NB4 (cell line): ENCODE measurements around the gene MME.

ENCODE experiments used
- DNase-seq: peaks from one replicate; pipeline ENCODE4 v3.0.0; 2010; ENCODE audit warnings: low read depth
- H3K4me3 ChIP-seq: one replicate; pipeline ENCODE4 v1.5.1; 2011; ENCODE audit warnings: mild to moderate bottlenecking, low read depth, low read length, moderate library complexity
- CTCF ChIP-seq: IDR thresholded peaks from one replicate; pipeline ENCODE4 v1.5.1; 2012; ENCODE audit warnings: low read depth, low read length
- MAX ChIP-seq: IDR thresholded peaks from 2 replicates; pipeline ENCODE4 v1.6.1; 2011; ENCODE audit warnings: low read depth, low read length
- MYC ChIP-seq: IDR thresholded peaks from 2 replicates; pipeline ENCODE4 v1.6.1; 2011; ENCODE audit warnings: low read depth, low read length
- POLR2A ChIP-seq: IDR thresholded peaks from 2 replicates; pipeline ENCODE4 v1.6.1; 2011; ENCODE audit warnings: mild to moderate bottlenecking; ENCODE audit not compliant: insufficient read length; ENCODE audit errors: extremely low read depth

MME gene

GRCh38 chr3:155070932-155071387, 9.2 kb upstream of the MME start:
- no peak for DNase-seq
- no peak for TF ChIP-seq CTCF
- no peak for TF ChIP-seq POLR2A
- TF ChIP-seq MAX = no peak
- no peak for TF ChIP-seq MYC

GRCh38 chr3:155075200-155075599, 4.9 kb upstream of the MME start:
- no peak overlapping the region for H3K4me3 ChIP-seq
- no peak for DNase-seq
- TF ChIP-seq MAX (no peak), MYC (no peak), POLR2A (no peak), CTCF (no peak)

More at GRCh38 chr3:155070932-155071387, 9.2 kb upstream of the MME start:
- H3K4me3 ChIP-seq = no peak overlapping the region

GRCh38 chr3:155076888-155077287, 3.2 kb upstream of the MME start:
- no peak overlapping the region for H3K4me3 ChIP-seq
- DNase-seq = no peak
- TF ChIP-seq MYC = no peak
- no peak for TF ChIP-seq CTCF
- TF ChIP-seq MAX = no peak
- TF ChIP-seq POLR2A = no peak

GRCh38 chr3:155078711-155079467, 1.2 kb upstream of the MME start:
- no peak overlapping the region for H3K4me3 ChIP-seq
- TF ChIP-seq POLR2A (no peak), MAX (no peak), MYC (no peak), CTCF (no peak)
- no peak for DNase-seq

GRCh38 chr3:155079468-155079745, 712 bp upstream of the MME start:
- TF ChIP-seq MYC (no peak), MAX (no peak), POLR2A (no peak), CTCF (no peak)
- no peak for DNase-seq
- no peak overlapping the region for H3K4me3 ChIP-seq

GRCh38 chr3:155080692-155081091, 573 bp downstream of the MME start:
- DNase-seq = no peak
- H3K4me3 ChIP-seq = no peak overlapping the region
- no peak for TF ChIP-seq POLR2A
- TF ChIP-seq MYC = no peak
- TF ChIP-seq CTCF = no peak
- TF ChIP-seq MAX = no peak
